Ammon's horn (tissue), 1 donor: Measurements from ENCODE around the gene CTCF.
A peak's percentile ranks its signal among the peaks of the same experiment; 100 is the strongest.
"Not testable (repeated sequence)": the region's sequence is repeated elsewhere in the genome, so short reads cannot be mapped to it uniquely, and the experiment has no call there.

Experiments used
- DNase-seq: peaks from one replicate; pipeline ENCODE4 v3.0.0-alpha.2; 2016; ENCODE audit warnings: low spot score

Gene CTCF, protein sequence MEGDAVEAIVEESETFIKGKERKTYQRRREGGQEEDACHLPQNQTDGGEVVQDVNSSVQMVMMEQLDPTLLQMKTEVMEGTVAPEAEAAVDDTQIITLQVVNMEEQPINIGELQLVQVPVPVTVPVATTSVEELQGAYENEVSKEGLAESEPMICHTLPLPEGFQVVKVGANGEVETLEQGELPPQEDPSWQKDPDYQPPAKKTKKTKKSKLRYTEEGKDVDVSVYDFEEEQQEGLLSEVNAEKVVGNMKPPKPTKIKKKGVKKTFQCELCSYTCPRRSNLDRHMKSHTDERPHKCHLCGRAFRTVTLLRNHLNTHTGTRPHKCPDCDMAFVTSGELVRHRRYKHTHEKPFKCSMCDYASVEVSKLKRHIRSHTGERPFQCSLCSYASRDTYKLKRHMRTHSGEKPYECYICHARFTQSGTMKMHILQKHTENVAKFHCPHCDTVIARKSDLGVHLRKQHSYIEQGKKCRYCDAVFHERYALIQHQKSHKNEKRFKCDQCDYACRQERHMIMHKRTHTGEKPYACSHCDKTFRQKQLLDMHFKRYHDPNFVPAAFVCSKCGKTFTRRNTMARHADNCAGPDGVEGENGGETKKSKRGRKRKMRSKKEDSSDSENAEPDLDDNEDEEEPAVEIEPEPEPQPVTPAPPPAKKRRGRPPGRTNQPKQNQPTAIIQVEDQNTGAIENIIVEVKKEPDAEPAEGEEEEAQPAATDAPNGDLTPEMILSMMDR

DNA sequence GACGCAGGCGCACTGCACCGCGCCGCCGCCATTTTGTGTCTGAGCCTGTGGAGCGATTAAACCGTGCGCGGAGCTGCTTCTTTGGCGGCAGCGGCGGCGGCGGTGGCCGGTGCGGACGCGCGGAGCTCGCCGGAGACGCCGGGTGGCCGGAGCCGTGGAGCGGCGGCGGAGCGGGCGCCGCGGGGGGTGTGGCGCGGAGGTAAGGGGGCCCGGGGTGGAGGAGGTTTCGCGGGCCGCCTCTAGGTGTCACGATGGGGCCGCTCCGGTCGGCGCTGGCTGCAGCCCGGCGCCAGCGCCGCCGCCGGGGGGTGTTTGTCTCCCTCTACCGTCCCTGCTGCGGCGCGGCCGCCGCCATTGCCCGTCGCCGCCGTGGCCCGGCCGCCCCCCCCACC lies at the start of gene CTCF:
Gene CTCF (plus strand): TSS at position 1 of the 392 bp plus-strand sequence. CDS start 48,307 bp downstream, outside the sequence.
- DNase-seq, result peak; percentile 83

- DNase-seq, result not testable (repeated sequence)
These were observed 48.4 kb upstream of the CTCF start for GRCh38 chr16:67513892-67514291.

DNA sequence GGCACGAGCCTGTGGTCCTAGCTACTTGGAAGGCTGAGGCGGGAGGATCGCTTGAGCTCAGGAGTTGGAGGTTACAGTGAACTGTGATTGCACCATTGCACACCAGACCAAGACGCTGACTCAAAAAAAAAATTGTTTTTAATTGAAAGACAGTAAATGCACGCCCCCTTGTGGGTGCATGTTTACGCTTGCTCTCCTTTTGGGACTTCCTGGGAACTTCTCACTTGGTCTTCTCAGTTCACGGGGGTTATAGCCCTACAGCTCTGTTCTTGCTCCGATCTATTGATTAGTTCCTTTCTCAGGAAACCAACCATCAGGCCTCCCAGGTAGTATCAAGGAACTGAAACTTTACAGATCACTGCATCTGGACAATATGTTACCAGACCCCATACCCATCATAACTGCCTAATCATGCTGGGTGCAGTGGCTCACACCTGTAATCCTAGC lies 47.9 kb upstream of the CTCF start:
- DNase-seq, result peak; percentile 81

GRCh38 chr16:67516296-67517154 lies 45.8 kb upstream of the CTCF start:
- DNase-seq, result no peak

GRCh38 chr16:67517155-67517445 lies 45.2 kb upstream of the CTCF start:
- DNase-seq, result no peak

DNA sequence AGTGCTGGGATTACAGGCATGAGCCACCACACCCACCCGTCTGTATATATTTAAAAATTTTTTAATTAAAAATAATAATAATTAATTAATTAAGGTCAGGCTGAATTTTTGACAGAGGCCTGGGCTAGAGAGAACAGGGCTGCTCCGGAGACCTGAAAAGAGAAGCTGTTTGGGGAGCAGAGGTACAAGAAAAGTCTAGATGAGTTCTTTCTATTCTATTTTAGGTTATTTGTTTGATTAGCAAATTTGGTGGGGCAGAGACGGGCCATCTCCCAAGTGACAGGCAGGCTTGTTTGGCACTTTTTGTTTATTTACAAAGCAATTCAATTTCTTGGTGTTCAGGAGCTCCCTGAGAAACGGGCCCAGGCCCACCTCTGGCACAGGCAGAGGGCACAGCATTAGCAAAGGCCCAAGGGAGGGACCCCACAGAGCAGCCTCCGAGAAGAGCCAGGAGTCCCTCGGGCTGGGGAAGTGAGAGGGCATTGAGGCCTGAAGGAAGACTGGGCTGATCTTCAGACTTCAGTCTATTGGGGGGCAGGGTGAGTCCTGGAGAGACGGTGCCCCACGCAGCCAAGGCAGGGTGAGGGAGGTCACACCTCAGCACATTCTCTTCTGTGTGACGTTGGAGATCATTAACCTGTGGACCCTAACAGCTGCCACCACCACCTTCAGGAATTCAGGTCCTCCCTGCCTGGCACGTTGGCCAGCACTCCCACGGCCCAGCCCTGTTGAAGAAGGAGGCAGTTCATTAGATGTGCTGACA lies 44.5 kb upstream of the CTCF start:
- DNase-seq, result no peak

- DNase-seq, result no peak
These were observed 43.6 kb upstream of the CTCF start for GRCh38 chr16:67518676-67519075.

DNA sequence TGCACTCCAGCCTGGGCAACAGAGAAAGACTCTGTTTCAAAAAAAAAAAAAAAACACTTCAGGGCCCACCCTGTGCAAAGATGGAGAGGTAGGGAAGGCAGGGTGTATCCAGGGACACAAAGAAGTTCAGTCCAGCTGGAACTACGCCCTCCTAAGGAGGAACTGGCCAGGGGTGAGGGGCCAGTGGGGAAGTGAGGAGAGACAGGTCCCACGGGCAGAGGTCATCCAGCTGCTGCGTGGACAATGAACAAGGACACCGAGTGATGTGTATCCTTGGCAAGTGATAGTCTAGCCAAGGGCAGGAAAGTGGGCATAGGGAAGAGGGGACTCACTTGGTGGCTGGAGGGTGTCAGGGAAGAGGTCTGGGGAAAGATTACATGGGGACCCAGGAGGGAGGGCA lies 43.1 kb upstream of the CTCF start:
- no peak for DNase-seq

GRCh38 chr16:67521095-67521804 lies 41.1 kb upstream of the CTCF start:
- DNase-seq, result peak; percentile 96

DNA sequence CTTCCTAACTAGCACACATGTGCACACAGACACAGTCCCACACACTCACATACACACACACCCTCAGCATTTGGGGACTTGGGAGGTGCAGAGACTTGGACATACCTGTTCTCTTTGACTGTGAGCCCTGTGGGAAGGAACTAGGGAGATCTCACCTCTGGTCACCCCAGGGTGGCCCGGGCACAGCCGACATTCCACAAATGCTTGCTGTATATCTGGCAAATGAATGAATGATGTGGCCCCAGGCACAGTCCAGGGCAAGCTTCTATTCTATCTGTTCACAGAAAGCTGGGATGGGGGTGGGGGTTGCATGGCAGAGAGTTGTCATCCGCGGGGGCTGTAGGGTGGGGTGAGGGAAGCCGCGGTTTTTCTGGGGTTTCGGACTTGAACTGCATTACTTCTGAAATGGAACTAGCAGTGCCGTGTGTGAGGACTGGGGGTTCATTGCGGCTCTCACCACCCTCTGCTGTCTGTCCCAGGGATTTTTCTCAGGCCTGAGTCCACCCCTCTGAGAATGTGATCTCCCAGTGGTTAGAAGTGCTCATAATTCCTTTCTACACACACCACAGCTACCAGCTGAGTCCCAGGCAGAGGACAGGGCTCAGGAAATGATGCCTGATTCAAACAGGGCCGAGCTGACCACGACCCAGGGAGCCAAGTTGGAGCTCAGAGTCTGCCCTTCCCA lies 37.0 kb upstream of the CTCF start:
- no peak for DNase-seq

DNA sequence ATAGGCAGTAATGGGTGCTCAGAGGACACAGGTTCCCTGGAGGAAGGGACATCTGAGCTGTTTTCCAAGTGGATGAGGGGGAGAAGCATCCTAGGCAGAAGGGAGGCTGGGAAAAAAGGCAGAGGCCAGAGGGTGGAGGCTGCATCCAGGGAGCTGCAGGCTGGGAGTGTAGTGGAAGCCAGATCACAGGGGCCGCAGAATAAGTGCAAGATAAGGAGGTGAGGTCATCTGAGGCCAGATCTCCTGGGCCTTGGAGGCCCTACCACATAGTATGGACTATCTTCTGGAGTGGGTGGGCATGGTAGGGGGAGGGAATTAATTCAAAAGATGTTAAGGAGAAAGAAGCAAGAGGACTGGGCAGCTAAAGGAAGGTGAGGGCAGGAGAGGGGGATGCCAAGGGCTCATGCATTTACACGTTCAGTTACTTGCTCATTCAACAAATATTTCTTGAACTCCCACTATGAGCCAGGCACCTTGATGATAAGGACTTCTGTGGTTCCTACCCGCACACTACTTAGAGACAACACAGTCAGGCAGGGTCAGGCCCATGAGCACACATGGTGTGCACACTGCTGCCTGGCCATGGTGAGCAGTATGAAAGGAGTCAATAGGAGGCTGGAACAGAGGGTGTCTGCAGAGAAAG lies 36.1 kb upstream of the CTCF start:
- no peak for DNase-seq

DNA sequence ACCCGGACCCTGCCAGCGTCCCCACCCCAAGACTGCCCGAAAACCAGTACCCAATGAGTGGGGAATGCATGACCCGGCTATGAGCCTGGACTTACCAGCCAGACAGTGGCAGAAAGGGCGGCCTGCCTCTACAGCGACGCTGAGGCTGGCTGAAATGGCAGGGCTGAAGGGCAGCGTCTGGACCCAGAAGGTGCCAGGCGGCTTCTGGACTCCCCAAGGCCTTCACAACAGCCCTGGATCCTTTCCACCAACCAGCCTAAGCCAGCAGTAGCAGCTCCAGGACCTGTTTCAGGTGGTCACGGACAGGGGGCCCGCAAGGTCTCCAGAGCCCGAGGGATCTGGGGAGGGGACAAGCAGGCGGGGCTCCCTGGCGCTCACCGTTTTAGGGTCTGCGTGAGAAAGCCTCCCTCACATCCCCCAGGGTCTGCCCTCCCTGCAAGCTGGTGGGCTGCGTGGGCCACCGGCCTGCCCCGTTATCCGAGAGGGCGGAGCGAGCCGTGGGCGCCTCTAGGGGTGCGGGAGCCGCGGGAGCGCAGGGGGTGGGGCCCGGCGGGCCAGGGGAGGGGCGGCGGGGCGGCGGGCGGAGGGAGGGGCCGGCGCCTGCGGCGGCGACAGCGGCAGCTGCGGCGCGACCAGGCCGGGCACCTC lies 34.0 kb upstream of the CTCF start, which contains the start of gene RIPOR1:
Gene RIPOR1 (plus strand): TSS at position 608 of the 648 bp plus-strand sequence. CDS start 9,618 bp downstream, outside the sequence.
- peak; percentile 60 for DNase-seq

- DNase-seq, result no peak
These were observed 33.3 kb upstream of the CTCF start for GRCh38 chr16:67528870-67529581.

DNA sequence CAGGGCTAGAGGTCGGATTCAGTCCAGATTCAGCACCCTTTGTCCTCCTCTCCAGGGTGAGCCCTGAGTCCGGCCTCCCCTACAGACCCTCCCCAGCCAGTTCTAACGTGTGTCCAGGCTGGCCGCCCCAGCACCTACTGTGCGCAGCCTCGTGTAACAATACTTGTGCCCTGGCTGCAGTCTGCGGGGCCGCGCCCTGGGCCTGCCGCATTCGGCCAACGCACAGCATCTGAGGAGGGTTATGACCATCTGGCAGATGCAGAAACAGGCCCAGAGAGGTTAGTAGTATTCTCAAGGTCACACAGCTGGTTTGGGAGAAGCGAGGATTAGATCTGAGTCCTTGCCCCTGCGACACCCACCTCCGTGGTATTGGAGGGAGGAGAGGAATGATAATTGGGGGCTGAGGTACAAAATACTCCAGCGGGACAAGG lies 32.7 kb upstream of the CTCF start:
- DNase-seq, result no peak

- DNase-seq, result peak; percentile 65
These were observed 32.0 kb upstream of the CTCF start for GRCh38 chr16:67530013-67530939.

DNA sequence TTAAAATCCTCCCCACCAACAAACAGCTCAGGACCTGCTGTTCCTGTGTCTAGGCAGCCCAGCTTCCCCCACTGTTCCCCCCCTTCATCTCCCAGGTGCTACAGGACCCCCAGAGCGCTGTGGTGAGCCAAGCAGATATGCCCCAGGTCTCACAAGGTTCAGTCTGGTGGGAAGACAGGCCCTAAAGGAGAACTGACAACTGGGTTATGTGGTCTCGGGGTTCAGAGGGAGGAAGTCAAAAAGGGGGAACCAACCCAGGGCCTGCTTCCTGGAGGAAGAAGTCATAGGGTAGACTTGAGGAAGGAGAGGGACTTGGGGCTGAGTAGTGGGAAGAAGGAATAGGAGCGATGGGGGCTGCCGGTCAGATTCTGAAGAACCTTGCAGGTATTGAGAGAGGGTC lies 31.1 kb upstream of the CTCF start:
- DNase-seq, result peak; percentile 73

DNA sequence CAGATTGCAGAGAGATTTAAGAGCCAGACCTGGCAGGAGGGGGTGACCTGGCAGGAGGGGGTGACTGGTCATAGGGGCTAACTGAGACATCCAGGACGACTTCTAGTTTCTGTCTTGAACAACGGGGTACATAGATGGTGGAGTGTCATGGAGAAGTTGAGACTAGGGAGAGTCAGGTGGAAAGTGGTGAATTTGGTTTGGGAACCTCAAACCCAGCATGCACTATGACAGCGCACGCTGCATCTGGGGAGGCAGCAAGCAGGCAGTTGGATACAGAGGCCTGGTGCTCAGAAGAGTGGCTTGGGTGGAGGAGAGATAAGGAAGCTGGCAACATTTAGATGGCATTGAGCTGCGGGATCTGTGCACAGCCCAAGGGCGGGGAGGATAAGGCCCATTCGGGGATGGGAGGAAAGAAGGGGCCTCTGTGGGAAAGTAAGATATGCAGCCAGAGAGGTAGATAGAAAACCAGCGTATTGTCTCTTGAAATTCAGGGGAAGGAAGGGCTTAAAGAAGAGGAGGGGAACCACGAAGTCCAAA lies 29.2 kb upstream of the CTCF start:
- no peak for DNase-seq
